OCI-LY7 (cell line): ENCODE results near the gene COL25A1.

Source experiments
- EZH2phosphoT487 ChIP-seq: fragments of 200-600 bp; sonication (generic); IDR thresholded peaks from 2 replicates; pipeline ENCODE4 v1.6.1; 2018; ENCODE audit warnings: low read depth, borderline replicate concordance, mild to moderate bottlenecking, mixed run types, antibody characterized with exemption, low read length, moderate library complexity, mixed read lengths
- TF ChIP-seq, protein P1 (sequence below): fragments of 200-600 bp; sonication (generic); conservative IDR thresholded peaks from 2 replicates; pipeline ENCODE4 v1.5.1; 2014; ENCODE audit warnings: mild to moderate bottlenecking, antibody characterized with exemption, low read length, moderate library complexity, mixed read lengths

GRCh38 chr4:108903464-108904221, 398.8 kb downstream of the COL25A1 start:
- TF ChIP-seq, protein P1, sequence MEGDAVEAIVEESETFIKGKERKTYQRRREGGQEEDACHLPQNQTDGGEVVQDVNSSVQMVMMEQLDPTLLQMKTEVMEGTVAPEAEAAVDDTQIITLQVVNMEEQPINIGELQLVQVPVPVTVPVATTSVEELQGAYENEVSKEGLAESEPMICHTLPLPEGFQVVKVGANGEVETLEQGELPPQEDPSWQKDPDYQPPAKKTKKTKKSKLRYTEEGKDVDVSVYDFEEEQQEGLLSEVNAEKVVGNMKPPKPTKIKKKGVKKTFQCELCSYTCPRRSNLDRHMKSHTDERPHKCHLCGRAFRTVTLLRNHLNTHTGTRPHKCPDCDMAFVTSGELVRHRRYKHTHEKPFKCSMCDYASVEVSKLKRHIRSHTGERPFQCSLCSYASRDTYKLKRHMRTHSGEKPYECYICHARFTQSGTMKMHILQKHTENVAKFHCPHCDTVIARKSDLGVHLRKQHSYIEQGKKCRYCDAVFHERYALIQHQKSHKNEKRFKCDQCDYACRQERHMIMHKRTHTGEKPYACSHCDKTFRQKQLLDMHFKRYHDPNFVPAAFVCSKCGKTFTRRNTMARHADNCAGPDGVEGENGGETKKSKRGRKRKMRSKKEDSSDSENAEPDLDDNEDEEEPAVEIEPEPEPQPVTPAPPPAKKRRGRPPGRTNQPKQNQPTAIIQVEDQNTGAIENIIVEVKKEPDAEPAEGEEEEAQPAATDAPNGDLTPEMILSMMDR = no peak
- TF ChIP-seq EZH2phosphoT487 = no peak
